Liver (tissue), 9 donors: Measurements from ENCODE around the gene FPR1. TPM values are rescaled to one million over a fixed set of nuclear protein-coding genes. Genes with fewer than 3 reads are reported as not detected.

Experiments
- DNase-seq: peaks from one replicate; pipeline ENCODE4 v3.0.0-alpha.2; 2017; ENCODE audit warnings: low spot score
- H3K27ac ChIP-seq, 2 donors: one replicate each; pipeline ENCODE4 v1.7.0; 2013; ENCODE audit warnings: inconsistent platforms in 2 of 2, low read length in 2 of 2, control low read depth in 1 of 2, low read depth in 1 of 2, mild to moderate bottlenecking in 1 of 2
- H3K27me3 ChIP-seq, 4 donors: one replicate each; pipeline versions ENCODE4 v1.6.1 to v1.7.0; 2013; ENCODE audit warnings: low read length in 3 of 4, inconsistent platforms in 1 of 4, mild to moderate bottlenecking in 1 of 4, moderate library complexity in 1 of 4; ENCODE audit not compliant: control insufficient read depth in 4 of 4, insufficient read depth in 4 of 4
- H3K36me3 ChIP-seq, 4 donors: one replicate each; pipeline versions ENCODE4 v1.6.1 to v1.7.0; 2013; ENCODE audit warnings: low read length in 3 of 4, mild to moderate bottlenecking in 3 of 4, low read depth in 1 of 4, moderate library complexity in 1 of 4; ENCODE audit not compliant: control insufficient read depth in 4 of 4, insufficient read depth in 3 of 4
- H3K4me1 ChIP-seq, 4 donors: one replicate each; pipeline versions ENCODE4 v1.6.1 to v1.7.0; 2013; ENCODE audit warnings: low read length in 3 of 4, mild to moderate bottlenecking in 3 of 4, moderate library complexity in 1 of 4; ENCODE audit not compliant: control insufficient read depth in 4 of 4, insufficient read depth in 4 of 4
- H3K4me3 ChIP-seq, 3 donors: one replicate each; pipeline versions ENCODE4 v1.6.1 to v1.7.0; 2013; ENCODE audit warnings: low read length in 3 of 3, control low read depth in 1 of 3, low read depth in 1 of 3, mild to moderate bottlenecking in 1 of 3
- H3K9ac ChIP-seq, 2 donors: one replicate each; pipeline ENCODE4 v1.7.0; 2013; ENCODE audit warnings: low read length in 2 of 2, mild to moderate bottlenecking in 2 of 2, moderate library complexity in 2 of 2, control low read depth in 1 of 2, low read depth in 1 of 2
- H3K9me3 ChIP-seq, 4 donors: one replicate each; pipeline versions ENCODE4 v1.6.1 to v1.7.0; 2013; ENCODE audit warnings: low read length in 3 of 4; ENCODE audit not compliant: control insufficient read depth in 4 of 4
- EGR1 ChIP-seq, 2 donors: IDR thresholded peaks; 2 replicates each; pipeline ENCODE4 v1.6.1; 2016 to 2018; ENCODE audit warnings: antibody characterized with exemption in 2 of 2, low read depth in 2 of 2
- FOXA2 ChIP-seq: IDR thresholded peaks from 2 replicates; pipeline ENCODE4 v1.6.1; 2016; ENCODE audit warnings: antibody characterized with exemption
- GABPA ChIP-seq, 2 donors: IDR thresholded peaks in 1 of 2; conservative IDR thresholded peaks in 1 of 2; 2 replicates each; pipeline ENCODE4 v1.6.1; 2016; ENCODE audit warnings: antibody characterized with exemption in 2 of 2, mild to moderate bottlenecking in 1 of 2, moderate library complexity in 1 of 2
- HNF4A ChIP-seq, 2 donors: conservative IDR thresholded peaks; 2 replicates each; pipeline ENCODE4 v1.6.1; 2016; ENCODE audit warnings: antibody characterized with exemption in 2 of 2, mild to moderate bottlenecking in 2 of 2
- JUND ChIP-seq, 2 donors: IDR thresholded peaks; 2 replicates each; pipeline ENCODE4 v1.6.1; 2016; ENCODE audit warnings: antibody characterized with exemption in 2 of 2
- RAD21 ChIP-seq, 2 donors: IDR thresholded peaks; 2 replicates each; pipeline ENCODE4 v1.6.1; 2016; ENCODE audit warnings: antibody characterized with exemption in 2 of 2, mild to moderate bottlenecking in 2 of 2
- RXRA ChIP-seq, 2 donors: IDR thresholded peaks; 2 replicates each; pipeline ENCODE4 v1.6.1; 2017 to 2018; ENCODE audit warnings: antibody characterized with exemption in 2 of 2, mild to moderate bottlenecking in 1 of 2
- SP1 ChIP-seq: IDR thresholded peaks from 2 replicates; pipeline ENCODE4 v1.6.1; 2018; ENCODE audit warnings: antibody characterized with exemption, mild to moderate bottlenecking
- TAF1 ChIP-seq: conservative IDR thresholded peaks from 2 replicates; pipeline ENCODE4 v1.6.1; 2016; ENCODE audit warnings: antibody characterized with exemption, mild to moderate bottlenecking
- YY1 ChIP-seq: IDR thresholded peaks from 2 replicates; pipeline ENCODE4 v1.6.1; 2016; ENCODE audit warnings: antibody characterized with exemption, mild to moderate bottlenecking
- WGBS: extraction: QIAGEN DNeasy Blood & Tissue Kit; methylation state at CpG from one replicate; pipeline ENCODE4 v1.1.7; 2013; 5-methylcytosine and 5-hydroxymethylcytosine counted together
- polyA plus RNA-seq, 2 donors: library from polyadenylated mRNA; stranded (reverse) in 1 of 2; unstranded in 1 of 2; fragments of 200-250 nt in 1 of 2; fragments of >200 nt in 1 of 2; fragmentation: Nextera tagmentation in 1 of 2; extraction: Ambion mirVana in 1 of 2; gene quantifications; one replicate each; pipeline versions ENCODE4 v1.2.1 to v1.2.3, GENCODE V29; 2013 to 2015
- total RNA-seq, 2 donors: library from RNA; depleted of rRNA; stranded (reverse); fragments of >200 nt; gene quantifications; one replicate each; pipeline ENCODE4 v1.2.3, GENCODE V29; 2014
- donor health status: healthy.
- donor health status: healthy.
- donor health status: healthy.
- donor health status: healthy.
- donor health status: healthy.

The FPR1 gene
- total and polyA plus RNA-seq, 4 donors: 2.7 to 17.0 (median 8.1) TPM

DNA sequence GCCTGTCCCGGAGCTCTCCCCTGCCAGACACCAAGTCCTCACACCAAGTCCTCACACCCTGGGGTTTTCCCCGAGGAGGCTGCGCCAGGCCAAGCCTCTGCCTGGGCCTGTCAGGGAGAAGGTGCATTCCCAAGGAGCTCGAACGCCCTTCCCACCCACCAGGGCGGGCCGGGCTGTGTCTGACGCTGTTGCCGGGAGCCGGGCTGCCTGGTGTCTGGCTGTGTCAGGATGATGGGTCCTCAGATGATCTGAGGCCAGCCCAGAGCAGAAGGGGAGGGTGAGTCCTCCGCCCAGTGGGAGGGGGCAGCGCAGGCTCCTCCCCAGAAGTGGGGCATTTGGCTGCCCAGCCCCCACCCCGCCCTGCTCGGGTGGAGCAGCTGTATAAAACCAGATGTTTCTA, 25.6 kb downstream of the FPR1 start:
- no peaks in the 10 kb centered on the region for H3K4me1 ChIP-seq
- no peak for DNase-seq
- H3K36me3 ChIP-seq: no peaks in the 10 kb centered on the region
- WGBS: 36% methylated on average over 14 of the region's 14 CpGs
- peaks cover 0 to 11% (median 2%) of the 10 kb centered on the region in 4 donors for H3K27me3 ChIP-seq
- no peak for TF ChIP-seq RXRA (IDR thresholded peaks at IDR 0.05)
- TF ChIP-seq EGR1 (IDR thresholded peaks at IDR 0.05; ENCODE audit: low read depth in 2 of 2): no peak
- H3K9me3 ChIP-seq: peaks cover 0 to 10% (median 3%) of the 10 kb centered on the region in 4 donors
- no peak overlapping the region for H3K27ac ChIP-seq
- no peak overlapping the region for H3K4me3 ChIP-seq
- no peak overlapping the region for H3K9ac ChIP-seq

DNA sequence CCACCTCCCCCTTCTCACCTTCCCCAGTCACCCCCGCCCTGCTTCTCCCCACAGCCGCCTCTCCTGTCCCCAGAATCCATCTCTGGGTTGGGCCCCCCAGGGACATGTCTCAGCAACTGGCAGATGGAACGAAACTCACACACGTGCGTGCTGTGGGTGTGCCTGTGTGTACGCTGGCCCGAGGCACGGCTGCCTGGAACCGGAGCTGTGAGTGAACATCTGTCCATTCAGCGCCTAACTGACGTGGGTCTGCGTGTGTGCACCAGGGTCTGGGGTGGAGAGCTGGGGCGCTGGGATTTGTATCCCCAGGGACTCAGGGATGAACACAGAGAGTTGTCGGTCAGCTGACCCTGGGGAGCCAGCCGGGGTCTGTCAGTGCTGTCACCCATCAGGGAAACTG, 27.1 kb downstream of the FPR1 start:
- Histone ChIP-seq H3K27ac (no peak overlapping the region), H3K4me1 (no peaks in the 10 kb centered on the region), H3K27me3 (peaks cover 0 to 11% (median 2%) of the 10 kb centered on the region in 4 donors), H3K9me3 (peaks cover 0 to 2% (median under 1%) of the 10 kb centered on the region in 4 donors), H3K36me3 (no peaks in the 10 kb centered on the region), H3K9ac (no peak overlapping the region), H3K4me3 (no peak overlapping the region)
- TF ChIP-seq HNF4A (conservative IDR thresholded peaks at IDR 0.05): no peak
- no peak for TF ChIP-seq SP1
- no peak for TF ChIP-seq JUND (IDR thresholded peaks at IDR 0.05)
- DNase-seq: no peak
- 53% methylated on average over 15 of the region's 15 CpGs for whole genome bisulfite sequencing

DNA sequence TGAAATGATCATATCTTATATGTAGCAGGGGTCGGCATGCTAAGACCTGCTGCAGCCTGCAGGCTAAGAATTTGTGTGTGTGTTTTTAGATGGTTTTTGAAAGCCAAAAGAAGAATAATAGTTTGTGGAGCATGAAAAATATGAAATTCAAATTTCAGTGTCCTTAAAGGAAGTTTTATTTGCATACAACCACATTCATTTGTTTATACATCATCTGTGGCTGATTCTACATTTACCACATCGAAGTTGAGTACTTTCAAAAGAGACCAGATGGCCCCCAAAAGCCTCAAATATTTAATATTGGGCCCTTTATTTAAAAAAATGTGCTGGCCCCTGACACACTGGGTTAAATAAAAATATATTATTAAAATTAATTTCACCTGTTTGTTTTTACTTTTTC, 29.2 kb downstream of the FPR1 start:
- WGBS: 61% methylated on average over 2 of the region's 2 CpGs
- Histone ChIP-seq H3K36me3 (no peaks in the 10 kb centered on the region), H3K27ac (no peak overlapping the region), H3K4me3 (no peak overlapping the region), H3K9me3 (peaks cover 0 to 2% (median under 1%) of the 10 kb centered on the region in 4 donors), H3K27me3 (peaks cover 0 to 11% (median 4%) of the 10 kb centered on the region in 4 donors), H3K4me1 (peaks cover 0 to 4% (median 0%) of the 10 kb centered on the region in 4 donors), H3K9ac (no peak overlapping the region)
- TF ChIP-seq YY1 (no peak), HNF4A (conservative IDR thresholded peaks at IDR 0.05) (no peak), TAF1 (no peak), SP1 (no peak), JUND (IDR thresholded peaks at IDR 0.05) (no peak)
- no peak for DNase-seq

DNA sequence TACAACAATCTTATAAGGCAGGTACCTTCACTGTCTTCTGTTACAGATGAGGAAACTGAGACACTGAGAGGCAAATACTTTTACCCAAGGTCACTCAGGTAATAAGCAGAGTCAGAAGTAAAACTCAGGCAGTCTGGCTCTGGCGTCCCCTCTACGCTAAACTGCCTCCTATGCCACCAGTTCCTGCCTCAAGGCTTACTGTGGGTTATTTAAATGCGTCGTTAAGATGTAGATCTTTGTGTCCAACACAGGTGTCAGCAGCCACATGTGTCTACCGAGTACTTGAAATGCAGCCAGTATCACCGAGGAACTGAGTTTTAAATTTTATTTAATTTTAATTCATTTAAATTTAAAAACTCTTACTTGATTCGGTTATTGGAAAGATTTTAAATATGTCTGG, 29.8 kb downstream of the FPR1 start:
- H3K4me1 ChIP-seq: peaks cover 0 to 4% (median 0%) of the 10 kb centered on the region in 4 donors
- no peak overlapping the region for H3K4me3 ChIP-seq
- no peaks in the 10 kb centered on the region for H3K36me3 ChIP-seq
- H3K27ac ChIP-seq: no peak overlapping the region
- 70% methylated on average over 7 of the region's 7 CpGs for WGBS
- TF ChIP-seq SP1 (no peak), RAD21 (IDR thresholded peaks at IDR 0.05) (no peak), TAF1 (no peak), FOXA2 (no peak), YY1 (no peak), GABPA (IDR thresholded peaks at IDR 0.05 in 1 of 2, conservative IDR thresholded peaks at IDR 0.05 in 1 of 2) (no peak), HNF4A (conservative IDR thresholded peaks at IDR 0.05) (no peak)
- no peak overlapping the region for H3K9ac ChIP-seq
- H3K9me3 ChIP-seq: peaks cover 0 to 2% (median under 1%) of the 10 kb centered on the region in 4 donors
- no peak for DNase-seq
- H3K27me3 ChIP-seq: peaks cover 0 to 7% (median 5%) of the 10 kb centered on the region in 4 donors
